KOPT-K1 (cell line): ENCODE data around the gene ZNF367.

ENCODE experiments used
- H3K27ac ChIP-seq: fragments of 200-600 bp; sonication (generic); 2 replicates; pipeline ENCODE4 v1.5.1; 2016; ENCODE audit warnings: antibody characterized with exemption, mild to moderate bottlenecking, low read depth, low read length; ENCODE audit not compliant: poor library complexity, severe bottlenecking
- H3K36me3 ChIP-seq: fragments of 200-600 bp; sonication (generic); 2 replicates; pipeline ENCODE4 v1.5.1; 2017; ENCODE audit warnings: antibody characterized with exemption, mild to moderate bottlenecking, low read length, moderate library complexity; ENCODE audit not compliant: insufficient read depth
- H3K9me3 ChIP-seq: fragments of 200-600 bp; sonication (generic); 2 replicates; pipeline ENCODE4 v1.5.1; 2017; ENCODE audit warnings: antibody characterized with exemption, low read length, mild to moderate bottlenecking; ENCODE audit not compliant: insufficient read depth, poor library complexity, severe bottlenecking

The ZNF367 gene

GRCh38 chr9:96448546-96449170, 30.5 kb upstream of the ZNF367 start:
- no peaks in the 10 kb centered on the region for H3K9me3 ChIP-seq
- no peak overlapping the region for H3K27ac ChIP-seq
- H3K36me3 ChIP-seq = no peaks in the 10 kb centered on the region

- no peaks in the 10 kb centered on the region for H3K9me3 ChIP-seq
- no peaks in the 10 kb centered on the region for H3K36me3 ChIP-seq
- no peak overlapping the region for H3K27ac ChIP-seq
Measured at GRCh38 chr9:96447406-96447805, 29.2 kb upstream of the ZNF367 start.

- Histone ChIP-seq H3K9me3 (no peaks in the 10 kb centered on the region), H3K36me3 (no peaks in the 10 kb centered on the region), H3K27ac (no peak overlapping the region)
Measured at GRCh38 chr9:96442491-96442890, 24.3 kb upstream of the ZNF367 start.

- Histone ChIP-seq H3K9me3 (no peaks in the 10 kb centered on the region), H3K27ac (no peak overlapping the region), H3K36me3 (no peaks in the 10 kb centered on the region)
Measured at GRCh38 chr9:96441798-96442445, 23.8 kb upstream of the ZNF367 start.

GRCh38 chr9:96440671-96441199, 22.6 kb upstream of the ZNF367 start:
- H3K9me3 ChIP-seq = no peaks in the 10 kb centered on the region
- H3K27ac ChIP-seq = no peak overlapping the region
- no peaks in the 10 kb centered on the region for H3K36me3 ChIP-seq

- H3K9me3 ChIP-seq = no peaks in the 10 kb centered on the region
- H3K27ac ChIP-seq = no peak overlapping the region
- H3K36me3 ChIP-seq = no peaks in the 10 kb centered on the region
Measured at GRCh38 chr9:96437454-96437853, 19.3 kb upstream of the ZNF367 start.

- Histone ChIP-seq H3K9me3 (no peaks in the 10 kb centered on the region), H3K27ac (no peak overlapping the region), H3K36me3 (no peaks in the 10 kb centered on the region)
Measured at GRCh38 chr9:96436456-96437126, 18.4 kb upstream of the ZNF367 start.

GRCh38 chr9:96436063-96436455, 17.9 kb upstream of the ZNF367 start:
- H3K36me3 ChIP-seq = no peaks in the 10 kb centered on the region
- no peak overlapping the region for H3K27ac ChIP-seq
- no peaks in the 10 kb centered on the region for H3K9me3 ChIP-seq

GRCh38 chr9:96435345-96435744, 17.2 kb upstream of the ZNF367 start:
- Histone ChIP-seq H3K9me3 (no peaks in the 10 kb centered on the region), H3K36me3 (no peaks in the 10 kb centered on the region), H3K27ac (no peak overlapping the region)

GRCh38 chr9:96430377-96430776, 12.2 kb upstream of the ZNF367 start:
- no peaks in the 10 kb centered on the region for H3K9me3 ChIP-seq
- H3K27ac ChIP-seq = no peak overlapping the region
- H3K36me3 ChIP-seq = no peaks in the 10 kb centered on the region

GRCh38 chr9:96429732-96430131, 11.6 kb upstream of the ZNF367 start:
- no peaks in the 10 kb centered on the region for H3K9me3 ChIP-seq

GRCh38 chr9:96425500-96426169, 7.5 kb upstream of the ZNF367 start:
- H3K27ac ChIP-seq = no peak overlapping the region
- H3K36me3 ChIP-seq = no peaks in the 10 kb centered on the region
- H3K9me3 ChIP-seq = no peaks in the 10 kb centered on the region

More at GRCh38 chr9:96429732-96430131, 11.6 kb upstream of the ZNF367 start:
- Histone ChIP-seq H3K27ac (no peak overlapping the region), H3K36me3 (no peaks in the 10 kb centered on the region)

- Histone ChIP-seq H3K9me3 (no peaks in the 10 kb centered on the region), H3K27ac (no peak overlapping the region), H3K36me3 (no peaks in the 10 kb centered on the region)
Measured at GRCh38 chr9:96423985-96424336, 5.8 kb upstream of the ZNF367 start.

- H3K27ac ChIP-seq = no peak overlapping the region
- H3K36me3 ChIP-seq = no peaks in the 10 kb centered on the region
- H3K9me3 ChIP-seq = no peaks in the 10 kb centered on the region
Measured at GRCh38 chr9:96423322-96423984, 5.3 kb upstream of the ZNF367 start.
